Spleen (tissue), 7 donors: ENCODE results near the gene TANGO6.

Experiments used
- CTCF ChIP-seq, 11 experiments: fragments of 200-600 bp in 7 of 11; fragments of 450-650 bp in 4 of 11; sonication (generic) in 4 of 11; IDR thresholded peaks in 8 of 11; conservative IDR thresholded peaks in 3 of 11; 1 replicate in 7 of 11; 2 replicates in 4 of 11; pipeline versions ENCODE4 v1.4.0 to v1.8.0; 2016 to 2021; ENCODE audit warnings: antibody characterized with exemption in 11 of 11, inconsistent platforms in 4 of 11, mild to moderate bottlenecking in 1 of 11
- POLR2A ChIP-seq, 3 donors: fragments of 450-650 bp; IDR thresholded peaks; one replicate each; pipeline ENCODE4 v1.5.1; 2017; ENCODE audit warnings: antibody characterized with exemption in 3 of 3, mild to moderate bottlenecking in 1 of 3
- donor health status: DM: no; HTN: no; CAD: no; lungs with moderate emphysema.
- donor health status: DM: no; HTN: no; CAD: no.
- donor health status: DM: no; HTN: no; CAD: no.

GRCh38 chr16:69118468-69118867 lies 275.1 kb downstream of the TANGO6 start:
- TF ChIP-seq POLR2A (IDR thresholded peaks at IDR 0.05) (no peak), CTCF (IDR thresholded peaks at IDR 0.05 in 8 of 11, conservative IDR thresholded peaks at IDR 0.05 in 3 of 11) (no peak)
